Measurements from ENCODE around the gene COMMD1.
A peak's percentile ranks its signal among the peaks of the same experiment; 100 is the strongest.
"Not testable (repeated sequence)": the region's sequence is repeated elsewhere in the genome, so short reads cannot be mapped to it uniquely, and the experiment has no call there.

COMMD1 gene

GRCh38 chr2:62032096-62032495 lies 126.6 kb downstream of the COMMD1 start:
- no peak for FAIRE-seq

DNA sequence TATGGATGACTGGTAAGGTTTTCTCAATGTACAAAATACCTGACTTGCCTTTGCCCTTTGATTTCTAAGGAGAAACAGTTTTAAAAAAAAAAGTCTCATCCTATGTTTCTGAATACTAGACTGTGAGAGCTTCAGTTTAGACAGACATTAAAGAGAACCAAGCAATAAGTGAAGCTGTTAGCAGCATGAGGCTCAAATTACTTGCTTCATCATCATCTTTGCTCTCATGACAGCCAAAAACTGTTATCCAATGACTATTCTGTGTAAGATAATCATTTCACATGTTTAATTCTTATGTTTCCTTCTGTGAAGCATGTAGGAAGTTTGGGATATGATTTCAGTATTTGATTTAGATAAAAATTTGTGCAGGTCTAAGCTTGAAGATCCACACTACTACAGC lies 129.2 kb downstream of the COMMD1 start:
- FAIRE-seq = no peak

DNA sequence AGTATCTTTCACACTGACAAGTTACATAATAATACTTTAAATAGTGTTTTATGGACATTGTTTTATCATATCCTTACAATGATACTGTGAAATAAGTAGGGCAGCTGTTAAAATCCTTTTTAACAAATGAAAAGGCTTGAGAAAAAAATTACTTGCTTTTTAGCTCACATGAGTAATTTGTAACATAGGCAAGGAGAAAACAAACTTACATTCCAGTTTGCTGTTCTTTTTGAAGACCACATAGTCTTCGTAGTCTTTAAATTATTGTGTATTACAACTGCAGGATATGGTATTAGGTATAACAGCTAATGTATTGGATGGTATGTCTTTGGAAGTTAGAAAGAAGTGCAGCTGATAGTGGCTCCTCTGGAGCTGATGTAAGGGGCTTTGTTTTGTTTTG lies 130.8 kb downstream of the COMMD1 start:
- FAIRE-seq = no peak

DNA sequence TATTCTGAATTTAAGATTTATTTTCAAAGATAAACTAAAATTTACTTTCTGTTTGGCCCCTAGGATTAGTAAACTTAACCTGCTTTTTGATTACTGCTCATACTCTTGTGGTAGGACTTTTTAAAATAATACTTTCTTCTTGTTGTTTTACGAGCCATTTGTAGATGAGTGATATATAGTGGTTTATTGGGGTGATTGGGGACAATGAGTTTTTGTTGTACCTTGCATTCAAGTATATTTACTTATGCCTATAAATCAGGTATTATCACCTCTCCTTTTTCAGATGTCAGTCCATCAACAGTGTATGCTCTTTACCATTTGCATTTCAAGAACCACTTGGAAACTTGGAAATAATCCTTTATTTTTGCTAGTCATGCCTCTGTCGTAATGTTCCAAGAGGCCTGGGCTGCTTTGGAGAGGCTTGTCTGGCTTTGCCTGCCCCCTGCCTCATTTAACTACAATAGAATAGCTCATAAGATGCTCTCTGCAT lies 131.3 kb downstream of the COMMD1 start:
- FAIRE-seq = no peak

DNA sequence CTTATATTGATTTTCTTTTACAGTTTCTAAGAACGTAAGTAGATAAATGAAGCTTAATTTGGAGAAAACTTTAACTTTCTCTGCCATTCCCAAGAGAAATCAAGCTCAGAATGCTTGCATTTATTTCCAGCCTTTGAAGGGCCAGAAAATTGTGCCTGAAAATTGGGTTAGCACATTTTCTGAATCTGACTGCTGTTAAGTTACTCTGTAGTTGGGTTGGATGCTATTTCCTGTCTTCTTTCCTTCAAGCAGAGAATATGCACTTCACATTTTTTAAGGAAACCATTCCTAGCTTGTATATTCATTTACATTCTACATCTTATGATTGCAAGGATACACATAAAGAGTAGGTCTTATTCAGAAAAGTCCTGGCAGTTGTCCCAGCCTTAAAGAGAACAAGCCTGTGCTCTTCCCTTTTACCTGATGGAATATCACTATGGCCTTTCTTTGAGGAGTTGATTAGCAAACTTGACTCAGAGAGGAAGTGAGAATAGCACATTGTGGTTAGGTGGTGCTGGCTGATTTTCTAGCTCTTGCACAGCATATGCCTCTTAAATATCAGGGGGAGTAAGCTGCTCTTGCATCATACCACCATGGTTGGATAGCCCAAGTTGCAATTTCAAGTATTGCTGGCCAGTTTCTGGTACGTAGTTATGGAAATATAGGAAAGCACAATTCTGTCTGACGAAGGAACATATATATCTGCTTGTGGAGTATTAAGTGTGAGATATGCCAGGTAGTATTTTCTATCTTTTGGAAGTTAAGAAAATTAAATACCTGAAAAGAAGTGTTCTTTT lies 133.7 kb downstream of the COMMD1 start:
- no peak for FAIRE-seq

DNA sequence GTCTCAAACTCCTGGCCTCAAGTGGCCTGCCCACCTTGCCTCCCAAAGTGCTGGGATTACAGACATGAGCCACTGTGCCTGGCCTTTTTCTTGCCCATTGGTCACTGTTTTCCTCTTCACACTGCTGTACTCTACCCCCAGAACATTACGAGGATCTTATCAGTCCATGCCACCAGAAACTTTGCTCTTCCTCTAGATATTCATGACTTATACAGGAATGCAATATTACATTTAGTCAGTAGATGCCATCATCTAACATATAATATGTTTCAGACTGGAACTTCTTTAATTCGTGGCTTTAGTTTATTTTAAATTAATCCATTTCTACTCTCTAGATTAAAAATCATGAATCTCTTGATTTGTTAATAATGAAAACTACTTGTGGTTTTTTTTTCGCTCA lies 135.5 kb downstream of the COMMD1 start:
- FAIRE-seq = no peak

DNA sequence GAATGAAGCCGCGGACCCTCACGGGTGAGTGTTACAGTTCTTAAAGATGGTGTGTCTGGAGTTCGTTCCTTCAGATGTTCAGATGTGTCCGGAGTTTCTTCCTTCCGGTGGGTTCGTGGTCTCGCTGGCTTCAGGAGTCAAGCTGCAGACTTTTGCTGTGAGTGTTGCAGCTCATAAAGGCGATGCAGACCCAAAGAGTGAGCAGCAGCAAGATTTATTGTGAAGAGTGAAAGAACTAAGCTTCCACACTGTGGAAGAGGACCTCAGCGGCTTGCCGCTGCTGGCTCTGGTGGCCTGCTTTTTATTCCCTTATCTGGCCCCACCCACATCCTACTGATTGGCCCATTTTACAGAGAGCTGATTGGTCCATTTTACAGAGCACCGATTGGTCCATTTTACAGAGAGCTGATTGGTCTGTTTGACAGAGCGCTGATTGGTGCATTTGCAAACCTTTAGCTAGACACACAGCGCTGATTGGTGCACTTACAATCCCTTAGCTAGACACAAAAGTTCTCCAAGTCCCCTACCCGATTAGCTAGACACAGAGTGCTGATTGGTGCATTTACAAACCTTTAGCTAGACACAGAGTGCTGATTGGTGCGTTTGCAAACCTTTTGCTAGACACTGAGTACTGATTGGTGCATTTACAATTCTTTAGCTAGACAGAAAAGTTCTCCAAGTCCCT lies 136.4 kb downstream of the COMMD1 start:
- not testable (repeated sequence) for FAIRE-seq

DNA sequence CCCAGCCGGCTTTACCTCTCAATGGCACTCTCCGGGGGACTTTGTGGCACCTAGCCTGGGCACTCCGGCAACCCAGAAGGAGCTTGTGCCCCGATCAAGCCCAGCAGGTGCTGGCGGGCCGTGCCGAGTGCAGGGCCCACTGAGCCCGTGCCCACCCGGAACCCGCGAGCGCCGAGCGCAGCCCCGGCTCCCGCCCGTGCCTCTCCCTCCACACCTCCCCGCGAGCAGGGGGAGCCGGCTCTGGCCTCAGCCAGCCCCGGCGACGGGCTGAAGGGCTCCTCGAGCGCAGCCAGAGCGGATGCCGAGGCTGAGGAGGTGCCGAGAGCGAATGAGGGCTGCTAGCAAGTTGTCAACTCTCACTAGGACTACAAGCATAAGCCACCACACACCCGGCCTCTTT lies 136.9 kb downstream of the COMMD1 start:
- no peak for FAIRE-seq

- FAIRE-seq = no peak
Observed at GRCh38 chr2:62042944-62043343, 137.5 kb downstream of the COMMD1 start.

DNA sequence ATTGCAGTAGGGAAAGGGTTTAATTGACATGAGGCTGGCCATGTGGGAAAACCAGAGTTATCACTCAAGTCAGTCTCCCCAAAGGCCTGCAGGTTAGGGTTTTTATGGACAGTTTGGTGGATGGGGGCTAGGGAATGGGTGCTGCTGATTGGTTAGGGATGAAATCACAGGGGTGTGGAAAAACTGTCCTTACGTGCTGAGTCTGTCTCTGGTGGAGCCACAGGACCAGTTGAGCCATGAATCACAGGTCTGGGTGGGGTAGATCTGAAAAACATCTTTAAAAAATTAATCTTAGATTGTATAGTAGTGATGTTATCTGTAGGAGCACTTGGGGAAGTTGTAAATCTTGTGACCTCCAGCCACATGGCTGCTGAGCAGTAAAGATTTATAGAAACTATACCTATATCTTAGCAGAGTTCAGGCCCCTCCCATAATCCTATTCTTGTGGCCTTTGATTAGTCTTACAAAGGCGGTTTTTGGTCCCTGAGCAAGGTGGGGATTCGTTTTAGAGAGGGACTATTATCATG lies 139.6 kb downstream of the COMMD1 start:
- no peak for FAIRE-seq

- FAIRE-seq = peak; percentile 87
Observed at GRCh38 chr2:62046141-62046540, 140.7 kb downstream of the COMMD1 start.

GRCh38 chr2:62050456-62051045 lies 145.1 kb downstream of the COMMD1 start:
- FAIRE-seq = no peak

- FAIRE-seq = no peak
Observed at GRCh38 chr2:62054029-62054791, 148.7 kb downstream of the COMMD1 start.

- no peak for FAIRE-seq
Observed at GRCh38 chr2:62054916-62055450, 149.5 kb downstream of the COMMD1 start.

DNA sequence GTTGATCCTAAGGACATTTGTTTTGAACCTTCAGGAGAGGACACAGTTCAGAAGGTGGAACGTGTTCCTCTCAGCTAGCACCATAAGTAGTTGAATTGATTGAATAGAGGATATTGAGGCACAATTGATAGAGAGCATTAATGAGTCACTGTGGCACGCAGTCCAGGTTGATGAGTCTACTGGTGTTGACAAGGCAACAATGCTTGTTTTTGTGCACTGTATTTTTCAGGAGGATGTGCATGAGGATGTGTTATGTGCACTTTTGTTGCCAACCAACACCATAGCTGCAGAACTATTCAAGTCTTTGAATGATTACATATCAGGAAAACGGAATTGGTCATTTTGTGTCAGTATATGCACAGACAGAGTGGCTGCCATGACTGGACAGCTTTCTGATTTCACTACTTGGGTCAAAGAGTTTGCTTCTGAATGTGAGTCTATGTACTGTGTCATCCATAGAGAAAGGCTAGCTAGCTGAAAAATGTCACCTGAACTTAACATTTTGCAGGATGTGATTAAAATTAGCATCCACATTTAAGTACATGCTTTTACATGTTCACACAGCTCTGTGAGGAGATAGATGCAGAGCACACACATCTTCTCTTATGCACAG lies 150.4 kb downstream of the COMMD1 start:
- FAIRE-seq = no peak

GRCh38 chr2:62056341-62056740 lies 150.9 kb downstream of the COMMD1 start:
- no peak for FAIRE-seq

GRCh38 chr2:62065243-62065642 lies 159.8 kb downstream of the COMMD1 start:
- no peak for FAIRE-seq

GRCh38 chr2:62071126-62071598 lies 165.7 kb downstream of the COMMD1 start:
- FAIRE-seq = no peak

GRCh38 chr2:62071760-62072680 lies 166.5 kb downstream of the COMMD1 start:
- no peak for FAIRE-seq

- no peak for FAIRE-seq
Observed at GRCh38 chr2:62074233-62074632, 168.8 kb downstream of the COMMD1 start.
